Chondrocyte (in vitro differentiated cells): ENCODE measurements around the gene FAT3. TPM values are rescaled to one million over a fixed set of nuclear protein-coding genes. Genes with fewer than 3 reads are reported as not detected.

Experiments used
- DNase-seq: peaks from one replicate; pipeline ENCODE4 v3.0.0; 2021; ENCODE audit warnings: mixed read lengths, low spot score
- H3K27ac Mint-ChIP-seq: one replicate; pipeline ENCODE4 v1.8.0; 2021; ENCODE audit warnings: mild to moderate bottlenecking, moderate library complexity, mixed read lengths; ENCODE audit not compliant: unreplicated experiment
- H3K27me3 Mint-ChIP-seq: 2 replicates; pipeline ENCODE4 v1.8.0; 2021; ENCODE audit warnings: low read depth, mixed read lengths
- H3K36me3 Mint-ChIP-seq: 2 replicates; pipeline ENCODE4 v1.8.0; 2021; ENCODE audit warnings: low read depth, mixed read lengths
- H3K4me1 Mint-ChIP-seq: 2 replicates; pipeline ENCODE4 v1.8.0; 2021; ENCODE audit warnings: low read depth, mild to moderate bottlenecking, mixed read lengths
- H3K4me3 Mint-ChIP-seq: one replicate; pipeline ENCODE4 v1.8.0; 2021; ENCODE audit warnings: mild to moderate bottlenecking, moderate library complexity, mixed read lengths; ENCODE audit not compliant: unreplicated experiment
- H3K9me3 Mint-ChIP-seq: 2 replicates; pipeline ENCODE4 v1.8.0; 2021; ENCODE audit warnings: low read depth, mixed read lengths
- CTCF ChIP-seq: fragments of 200-600 bp; sonication (generic); IDR thresholded peaks from 2 replicates; pipeline ENCODE4 v1.5.0; 2021; ENCODE audit warnings: antibody characterized with exemption, mild to moderate bottlenecking, moderate library complexity
- total RNA-seq: library from RNA; stranded (reverse); gene quantifications from 3 replicates; pipeline ENCODE4 v1.2.1, GENCODE V29; 2021

FAT3 gene
- total RNA-seq, 1 donor from 2014 or later = 27.7 TPM

- H3K4me3 Mint-ChIP-seq = no peak overlapping the region
- no peaks in the 10 kb centered on the region for H3K27me3 Mint-ChIP-seq
- H3K36me3 Mint-ChIP-seq = peaks cover 1% of the 10 kb centered on the region
- TF ChIP-seq CTCF = no peak
- H3K27ac Mint-ChIP-seq = peak overlapping the region; percentile 45
- peaks cover 37% of the 10 kb centered on the region for H3K4me1 Mint-ChIP-seq
- no peak for DNase-seq
- H3K9me3 Mint-ChIP-seq = no peaks in the 10 kb centered on the region
Observed at GRCh38 chr11:92227959-92228935, 3.6 kb downstream of the FAT3 start.

- H3K4me3 Mint-ChIP-seq = no peak overlapping the region
- peaks cover 11% of the 10 kb centered on the region for H3K4me1 Mint-ChIP-seq
- no peaks in the 10 kb centered on the region for H3K36me3 Mint-ChIP-seq
- no peaks in the 10 kb centered on the region for H3K9me3 Mint-ChIP-seq
- no peak for DNase-seq
- TF ChIP-seq CTCF = no peak
- H3K27me3 Mint-ChIP-seq = no peaks in the 10 kb centered on the region
- no peak overlapping the region for H3K27ac Mint-ChIP-seq
Observed at GRCh38 chr11:92236856-92237255, 12.2 kb downstream of the FAT3 start.

GRCh38 chr11:92240916-92241315 is 16.3 kb downstream of the FAT3 start:
- H3K27ac Mint-ChIP-seq = no peak overlapping the region
- H3K27me3 Mint-ChIP-seq = no peaks in the 10 kb centered on the region
- no peak overlapping the region for H3K4me3 Mint-ChIP-seq
- TF ChIP-seq CTCF = no peak
- no peaks in the 10 kb centered on the region for H3K36me3 Mint-ChIP-seq
- DNase-seq = no peak
- peaks cover 11% of the 10 kb centered on the region for H3K4me1 Mint-ChIP-seq
- peaks cover 2% of the 10 kb centered on the region for H3K9me3 Mint-ChIP-seq

DNA sequence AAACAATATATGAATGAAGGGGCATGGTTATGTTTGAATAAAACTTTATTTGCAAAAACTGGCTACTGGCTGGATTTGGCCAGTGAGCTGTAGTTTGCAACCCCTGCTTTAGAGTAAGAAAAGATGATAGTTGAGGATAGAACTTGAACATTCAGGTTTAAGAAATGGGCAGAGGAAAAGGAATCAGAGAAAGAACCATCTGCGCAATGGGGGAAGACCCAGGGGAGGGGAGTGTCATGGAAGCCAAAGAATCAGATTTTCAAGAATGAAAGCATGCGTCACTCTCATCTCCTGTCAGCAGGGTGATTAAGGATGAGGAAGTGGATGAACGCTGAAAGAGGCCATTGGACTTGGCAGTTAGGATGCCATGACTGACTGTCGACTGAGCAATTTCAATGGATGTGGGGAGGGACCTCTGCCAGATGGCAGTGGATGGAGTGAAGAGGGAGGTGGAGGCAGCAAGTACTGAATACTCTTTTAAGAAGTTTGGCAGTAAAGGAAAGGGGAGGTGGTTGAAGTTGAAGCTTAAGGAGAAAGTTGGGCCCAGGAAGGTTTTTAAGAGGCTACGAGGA is 21.2 kb downstream of the FAT3 start:
- Mint-ChIP-seq H3K4me3 (no peak overlapping the region), H3K27ac (no peak overlapping the region), H3K9me3 (peaks cover 2% of the 10 kb centered on the region), H3K27me3 (no peaks in the 10 kb centered on the region), H3K4me1 (no peaks in the 10 kb centered on the region), H3K36me3 (peaks cover 3% of the 10 kb centered on the region)
- TF ChIP-seq CTCF = no peak
- DNase-seq = no peak

- no peak overlapping the region for H3K4me3 Mint-ChIP-seq
- H3K4me1 Mint-ChIP-seq = no peaks in the 10 kb centered on the region
- DNase-seq = no peak
- H3K27me3 Mint-ChIP-seq = no peaks in the 10 kb centered on the region
- TF ChIP-seq CTCF = no peak
- no peak overlapping the region for H3K27ac Mint-ChIP-seq
- peaks cover 3% of the 10 kb centered on the region for H3K36me3 Mint-ChIP-seq
- H3K9me3 Mint-ChIP-seq = peaks cover 2% of the 10 kb centered on the region
Observed at GRCh38 chr11:92246630-92247029, 22.0 kb downstream of the FAT3 start.
